ENCODE data around the gene RORB.

RORB gene

DNA sequence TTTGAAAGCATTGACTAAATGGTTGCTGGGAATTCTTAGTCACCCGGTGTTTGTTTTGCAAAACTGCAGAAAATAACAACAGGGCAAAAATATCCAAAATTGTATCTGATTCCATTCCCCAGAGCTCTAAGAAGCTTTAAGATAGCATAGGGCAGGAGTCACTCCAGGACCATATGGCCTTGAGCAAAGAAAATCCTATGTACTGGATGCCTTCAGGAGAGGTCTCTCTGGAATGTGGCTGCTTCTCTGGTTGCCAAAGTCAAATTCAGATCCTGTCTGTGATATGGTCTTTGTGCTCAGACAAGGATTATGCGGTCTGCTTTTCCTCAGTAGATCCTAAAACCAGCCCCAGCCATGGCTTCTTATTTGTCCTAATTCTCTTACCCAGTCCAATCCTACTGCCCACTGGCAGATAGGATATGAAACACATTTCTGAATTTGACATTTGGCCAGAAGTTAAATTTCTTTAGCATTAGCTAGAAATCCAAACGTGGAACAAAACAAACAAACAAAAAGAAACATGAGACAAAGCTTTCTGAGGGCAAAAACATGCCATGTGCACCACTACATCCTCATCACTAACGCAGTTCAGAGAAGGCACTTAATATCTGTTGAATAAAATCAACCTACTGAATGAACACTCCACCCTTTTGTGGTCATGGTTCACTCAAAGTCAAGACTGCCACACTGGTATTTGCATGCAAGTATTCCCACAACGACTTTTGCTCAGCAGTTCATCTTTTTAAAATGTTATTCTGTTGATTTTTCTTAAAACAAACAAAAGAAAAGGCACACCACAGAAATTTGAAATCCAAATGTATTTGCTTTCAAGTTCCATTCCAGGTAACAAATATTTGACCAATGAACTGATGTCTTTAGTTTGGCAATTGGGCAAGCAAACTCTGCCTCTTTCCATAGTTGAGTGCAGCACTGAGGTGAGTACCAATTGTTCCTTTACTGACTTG lies 224.8 kb downstream of the RORB start:
- POLR2A ChIA-PET, result no interaction called here
- TF ChIP-seq, protein P1, sequence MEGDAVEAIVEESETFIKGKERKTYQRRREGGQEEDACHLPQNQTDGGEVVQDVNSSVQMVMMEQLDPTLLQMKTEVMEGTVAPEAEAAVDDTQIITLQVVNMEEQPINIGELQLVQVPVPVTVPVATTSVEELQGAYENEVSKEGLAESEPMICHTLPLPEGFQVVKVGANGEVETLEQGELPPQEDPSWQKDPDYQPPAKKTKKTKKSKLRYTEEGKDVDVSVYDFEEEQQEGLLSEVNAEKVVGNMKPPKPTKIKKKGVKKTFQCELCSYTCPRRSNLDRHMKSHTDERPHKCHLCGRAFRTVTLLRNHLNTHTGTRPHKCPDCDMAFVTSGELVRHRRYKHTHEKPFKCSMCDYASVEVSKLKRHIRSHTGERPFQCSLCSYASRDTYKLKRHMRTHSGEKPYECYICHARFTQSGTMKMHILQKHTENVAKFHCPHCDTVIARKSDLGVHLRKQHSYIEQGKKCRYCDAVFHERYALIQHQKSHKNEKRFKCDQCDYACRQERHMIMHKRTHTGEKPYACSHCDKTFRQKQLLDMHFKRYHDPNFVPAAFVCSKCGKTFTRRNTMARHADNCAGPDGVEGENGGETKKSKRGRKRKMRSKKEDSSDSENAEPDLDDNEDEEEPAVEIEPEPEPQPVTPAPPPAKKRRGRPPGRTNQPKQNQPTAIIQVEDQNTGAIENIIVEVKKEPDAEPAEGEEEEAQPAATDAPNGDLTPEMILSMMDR (IDR thresholded peaks at IDR 0.05; ENCODE audit: control extremely low read depth, extremely low read depth, low read depth, missing control alignments), result no peak
- no peak for DNase-seq (ENCODE audit: extremely low spot score)
- CTCF ChIA-PET, result interaction anchor here (1.2 to 1.3 kb wide), 2 partner anchors 8 to 10 kb away, joined by 3 to 6 read pairs; no protein-coding TSS in a partner anchor

DNA sequence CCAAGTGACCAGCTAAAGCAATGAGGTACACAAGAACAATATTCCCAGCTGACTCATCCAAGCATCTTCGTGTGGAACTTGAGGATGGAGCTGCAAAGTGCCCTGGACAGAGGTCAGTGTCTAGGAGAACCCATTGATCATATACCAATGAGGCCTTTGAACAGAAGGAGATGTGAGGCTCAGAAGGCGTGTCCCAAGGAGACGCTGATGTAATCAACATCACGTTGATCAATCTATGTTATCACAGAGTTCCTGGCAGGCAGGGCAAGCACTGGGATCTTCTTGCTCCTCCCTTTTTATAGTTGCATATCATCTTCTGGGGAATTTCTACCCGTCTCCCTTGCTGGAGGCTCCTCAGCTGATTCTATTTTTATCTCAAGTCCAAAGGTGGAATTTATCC lies 227.2 kb downstream of the RORB start:
- TF ChIP-seq, protein P1 (IDR thresholded peaks at IDR 0.05; ENCODE audit: control extremely low read depth, extremely low read depth, low read depth, missing control alignments), result no peak
- DNase-seq (ENCODE audit: extremely low spot score), result no peak
- ChIA-PET POLR2A (no interaction called here), CTCF (no interaction called here)

DNA sequence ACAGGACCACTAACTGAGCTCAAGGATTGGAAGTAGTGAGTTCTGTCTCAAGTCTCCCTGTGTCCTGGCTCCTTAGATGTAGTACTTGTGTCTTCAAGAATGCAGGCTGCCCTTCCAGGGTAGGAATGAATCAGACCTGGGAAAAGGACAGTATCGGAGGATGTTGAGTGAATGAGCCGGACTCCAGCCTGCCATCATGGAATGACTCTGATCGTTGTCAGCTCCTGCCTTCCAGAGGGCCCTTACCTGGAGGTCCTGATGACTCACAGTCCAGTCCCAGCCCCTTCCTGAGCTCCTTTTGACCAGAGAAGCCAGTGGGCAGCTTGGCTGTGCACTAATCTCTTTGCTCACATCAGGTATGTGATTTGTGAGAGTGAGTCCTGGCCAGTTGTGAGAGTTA lies 229.4 kb downstream of the RORB start:
- ChIA-PET CTCF (interaction anchor here (1.2 kb wide), 2 partner anchors 9 to 14 kb away, joined by 3 to 4 read pairs; no protein-coding TSS in a partner anchor), POLR2A (no interaction called here)
- no peak for DNase-seq (ENCODE audit: extremely low spot score)
- TF ChIP-seq, protein P1 (IDR thresholded peaks at IDR 0.05; ENCODE audit: control extremely low read depth, extremely low read depth, low read depth, missing control alignments), result no peak

DNA sequence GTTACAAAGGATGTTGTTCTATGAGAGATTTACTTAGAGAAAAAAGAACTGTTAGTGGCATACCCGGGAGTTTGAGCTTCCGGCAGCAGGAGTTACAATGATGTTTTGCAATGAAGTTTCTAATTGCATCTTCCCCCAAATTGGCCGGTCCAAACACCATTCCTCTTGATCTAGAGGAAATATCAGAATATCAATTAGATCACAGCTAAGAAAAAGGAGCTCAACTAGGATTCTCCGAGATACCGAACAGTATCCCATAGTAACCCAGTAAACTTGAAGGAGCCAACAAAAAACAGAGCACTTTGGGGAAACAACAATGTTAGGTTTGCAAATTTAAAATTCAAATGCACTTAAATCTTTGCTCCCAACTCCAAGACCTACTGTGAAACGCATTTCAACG lies 231.0 kb downstream of the RORB start:
- DNase-seq (ENCODE audit: extremely low spot score), result no peak
- TF ChIP-seq, protein P1 (IDR thresholded peaks at IDR 0.05; ENCODE audit: control extremely low read depth, extremely low read depth, low read depth, missing control alignments), result no peak
- CTCF ChIA-PET, result no interaction called here
- POLR2A ChIA-PET, result no interaction called here

DNA sequence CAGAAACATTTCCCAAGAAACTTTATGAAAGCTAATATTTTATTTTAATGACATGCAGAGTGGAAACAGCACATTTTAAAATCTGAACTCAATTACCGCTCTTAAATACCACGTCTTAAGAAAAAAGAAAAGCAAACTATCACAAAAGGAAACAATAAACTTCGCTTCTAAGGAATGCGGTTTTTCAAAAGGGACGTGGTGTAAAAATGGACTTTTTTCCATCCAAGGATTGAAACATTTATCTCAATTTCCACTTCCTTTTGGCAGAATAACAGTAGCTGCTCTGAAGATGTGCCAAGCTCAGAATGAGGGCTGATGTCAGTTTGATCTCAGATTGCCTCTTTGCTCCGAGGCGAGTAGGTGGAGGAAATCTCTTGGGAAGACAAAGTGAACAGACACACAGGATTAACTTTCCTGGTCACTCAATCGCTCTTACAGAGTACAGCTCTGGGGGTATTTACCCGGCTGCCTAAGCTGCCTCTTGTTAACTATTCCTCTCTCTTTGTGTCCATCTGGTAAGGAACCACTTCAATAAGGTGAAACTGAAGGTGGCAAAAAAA lies 232.1 kb downstream of the RORB start:
- DNase-seq (ENCODE audit: extremely low spot score), result no peak
- ChIA-PET POLR2A (no interaction called here), CTCF (interaction anchor here (1.6 kb wide), 1 partner anchor 335 kb away, joined by 3 read pairs; no protein-coding TSS in a partner anchor)
- TF ChIP-seq, protein P1 (IDR thresholded peaks at IDR 0.05; ENCODE audit: control extremely low read depth, extremely low read depth, low read depth, missing control alignments), result no peak

DNA sequence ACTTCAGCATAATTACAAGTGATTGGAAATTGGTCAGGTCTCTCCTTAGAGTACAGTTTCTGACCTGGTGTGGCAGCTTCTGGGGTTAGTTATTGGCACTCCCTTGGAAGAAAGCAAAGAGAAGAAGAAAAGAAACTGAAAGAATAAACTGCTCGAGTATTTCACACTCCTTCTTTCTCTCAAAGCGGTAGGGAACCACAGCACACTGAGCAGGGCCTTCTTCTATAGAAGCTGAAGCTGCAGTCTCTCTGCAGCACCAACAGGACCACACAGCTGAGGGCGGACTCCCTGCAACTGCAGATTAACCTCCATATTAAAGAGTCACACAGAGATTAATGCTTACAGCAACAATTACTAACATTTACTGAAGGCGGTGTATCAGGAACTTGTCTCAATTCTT lies 238.6 kb downstream of the RORB start:
- ChIA-PET POLR2A (no interaction called here), CTCF (interaction anchor here (0.8 to 0.9 kb wide), 3 partner anchors 40 to 354 kb away, joined by 3 read pairs; no protein-coding TSS in a partner anchor)
- DNase-seq (ENCODE audit: extremely low spot score), result no peak
- TF ChIP-seq, protein P1 (IDR thresholded peaks at IDR 0.05; ENCODE audit: control extremely low read depth, extremely low read depth, low read depth, missing control alignments), result no peak
